Endothelial cell of umbilical vein (primary cell): ENCODE data around the gene KARS1. TPM values are rescaled to one million over a fixed set of nuclear protein-coding genes. Genes with fewer than 3 reads are reported as not detected.

Experiments
- BruUV-seq: library from RNA; stranded (reverse); fragments of 400-500 nt; replicated peaks from 2 replicates; lab custom pipeline; 2021; lab: Mats Ljungman, UMichigan
- CTCF ChIA-PET: fragments of 300-600, 350-600 bp; sonication (Branson Sonifier 250); formaldehyde crosslinking; loops from one replicate; lab custom pipeline; 2021; ENCODE audit warnings: antibody characterized with exemption, inconsistent platforms; lab: Charles Lee
- POLR2A ChIA-PET: fragments of 300-600, 350-600 bp; sonication (Branson Sonifier 250); formaldehyde crosslinking; loops from one replicate; lab custom pipeline; 2021; ENCODE audit warnings: antibody characterized with exemption, inconsistent platforms; lab: Charles Lee
- DNase-seq: peaks from one replicate; pipeline ENCODE4 v3.0.0-alpha.2; 2011; ENCODE audit warnings: low read depth, low spot score
- FAIRE-seq: peaks from 2 replicates; lab custom pipeline; 2011; peaks lifted over from hg19 to GRCh38; lab: Jason Lieb, UNC
- H2AFZ ChIP-seq: 2 replicates; pipeline ENCODE4 v1.6.0; 2012; ENCODE audit warnings: low read depth, low read length, control low read depth, inconsistent platforms
- H3K27ac ChIP-seq: 2 replicates; pipeline ENCODE4 v1.5.1; 2011; ENCODE audit warnings: low read depth, mild to moderate bottlenecking, control low read depth, low read length, moderate library complexity; ENCODE audit not compliant: insufficient read depth
- H3K27me3 ChIP-seq, 2 experiments: 2 replicates each; pipeline versions ENCODE4 v1.6.0 to v1.6.1; 2011; ENCODE audit warnings: low read length in 2 of 2, mixed read lengths in 1 of 2; ENCODE audit not compliant: control insufficient read depth in 2 of 2, insufficient read depth in 2 of 2
- H3K36me3 ChIP-seq, 2 experiments: 2 replicates in 1 of 2; 3 replicates in 1 of 2; pipeline ENCODE4 v1.5.1; 2011; ENCODE audit warnings: low read length in 2 of 2, mild to moderate bottlenecking in 1 of 2, moderate library complexity in 1 of 2; ENCODE audit not compliant: control insufficient read depth in 2 of 2, insufficient read depth in 2 of 2; ENCODE audit errors: extremely low read depth in 1 of 2
- H3K4me1 ChIP-seq: 3 replicates; pipeline ENCODE4 v1.5.1; 2011; ENCODE audit warnings: mild to moderate bottlenecking, low read length; ENCODE audit not compliant: control insufficient read depth, insufficient read depth; ENCODE audit errors: extremely low read depth
- H3K4me2 ChIP-seq: 2 replicates; pipeline ENCODE4 v1.6.1; 2011; ENCODE audit warnings: low read length, control low read depth, mixed read lengths; ENCODE audit not compliant: insufficient read depth
- H3K4me3 ChIP-seq, 3 experiments: fragments of 200-600 bp in 1 of 3; sonication (generic), shearing (Covaris generic) in 1 of 3; replicated peaks in 1 of 3; 2 replicates each; pipeline ENCODE4 v1.5.1; 2011 to 2016; ENCODE audit warnings: control low read depth in 3 of 3, low read length in 3 of 3, mild to moderate bottlenecking in 2 of 3, inconsistent platforms in 1 of 3, low read depth in 1 of 3, moderate library complexity in 1 of 3; ENCODE audit not compliant: insufficient read depth in 1 of 3
- H3K79me2 ChIP-seq: 2 replicates; pipeline ENCODE4 v1.6.0; 2012; ENCODE audit warnings: low read length, inconsistent platforms; ENCODE audit not compliant: control insufficient read depth, insufficient read depth
- H3K9ac ChIP-seq: replicated peaks from 2 replicates; pipeline ENCODE3; 2011; ENCODE audit warnings: low read length, control low read depth; ENCODE audit not compliant: insufficient read depth; ENCODE audit errors: extremely low read depth
- H3K9me1 ChIP-seq: replicated peaks from 3 replicates; pipeline ENCODE4 v1.6.0; 2011; ENCODE audit warnings: mild to moderate bottlenecking, low read length; ENCODE audit not compliant: control insufficient read depth, insufficient read depth; ENCODE audit errors: extremely low read depth
- H3K9me3 ChIP-seq: replicated peaks from 2 replicates; pipeline ENCODE4 v1.5.1; 2012; ENCODE audit warnings: low read length, inconsistent platforms; ENCODE audit not compliant: control insufficient read depth, insufficient read depth
- H4K20me1 ChIP-seq: replicated peaks from 2 replicates; pipeline ENCODE3; 2011; ENCODE audit warnings: mild to moderate bottlenecking, low read length; ENCODE audit not compliant: control insufficient read depth, insufficient read depth; ENCODE audit errors: extremely low read depth
- EZH2 ChIP-seq: IDR thresholded peaks from 2 replicates; pipeline ENCODE4 v1.6.1; 2012; ENCODE audit warnings: borderline replicate concordance, low read depth, mild to moderate bottlenecking, moderate library complexity, low read length, inconsistent platforms; ENCODE audit not compliant: severe bottlenecking
- FOS ChIP-seq: IDR thresholded peaks from 2 replicates; pipeline ENCODE4 v1.6.1; 2011; ENCODE audit warnings: mild to moderate bottlenecking, low read length, moderate library complexity, borderline replicate concordance; ENCODE audit not compliant: insufficient read depth
- GATA2 ChIP-seq: IDR thresholded peaks from 2 replicates; pipeline ENCODE4 v1.7.0; 2011; ENCODE audit warnings: low read depth, mild to moderate bottlenecking, moderate library complexity, mixed read lengths, low read length; ENCODE audit not compliant: insufficient read length, insufficient read depth
- JUN ChIP-seq: IDR thresholded peaks from 2 replicates; pipeline ENCODE4 v1.6.1; 2011; ENCODE audit warnings: borderline replicate concordance, low read depth; ENCODE audit not compliant: insufficient read length, insufficient read depth
- MYC ChIP-seq: IDR thresholded peaks from one replicate; pipeline ENCODE4 v1.6.1; 2011; ENCODE audit warnings: mild to moderate bottlenecking, low read depth, low read length
- POLR2A ChIP-seq: IDR thresholded peaks from 2 replicates; pipeline ENCODE4 v1.6.1; 2012; ENCODE audit warnings: low read depth, mild to moderate bottlenecking, control low read depth, low read length
- POLR2AphosphoS5 ChIP-seq: IDR thresholded peaks from 2 replicates; pipeline ENCODE4 v1.6.1; 2012; ENCODE audit warnings: low read depth, mild to moderate bottlenecking, control low read depth, low read length, moderate library complexity; ENCODE audit not compliant: insufficient read depth
- dilution Hi-C: fragments of 300-500 bp; cut with MboI; formaldehyde crosslinking; loops from one replicate; pipeline ENCODE4 v1.15.0; 2019; ENCODE audit warnings: low sequenced_read_pairs; ENCODE audit not compliant: extremely low pct_ligation_motif_present
- intact Hi-C: fragments of 100-400 bp; cut with micrococcal nuclease; formaldehyde crosslinking; loops from one replicate; pipeline ENCODE4 v1.10.0; 2022
- polyA plus RNA-seq, 4 experiments: library from polyadenylated mRNA; depleted of rRNA in 3 of 4; stranded (reverse) in 3 of 4; unstranded in 1 of 4; fragments of >200 nt; gene quantifications; 2 replicates each; pipeline versions ENCODE4 v1.2.1 to v1.2.3, GENCODE V29; 2011 to 2012; ENCODE audit warnings: missing spikeins in 1 of 4
- total RNA-seq: library from RNA; stranded (reverse); gene quantifications from 2 replicates; pipeline ENCODE4 v1.2.3, GENCODE V29; 2021
- TF ChIP-seq, protein P1 (sequence below): IDR thresholded peaks from 2 replicates; pipeline ENCODE4 v1.6.1; 2011; ENCODE audit not compliant: insufficient read depth, insufficient read length
- TF ChIP-seq, protein P2 (sequence below), 2 donors: IDR thresholded peaks; 1 replicate in 1 of 2; 2 replicates in 1 of 2; pipeline ENCODE4 v1.5.1; 2011; ENCODE audit warnings: low read length in 2 of 2, mild to moderate bottlenecking in 2 of 2, moderate library complexity in 2 of 2, control low read depth in 1 of 2, inconsistent platforms in 1 of 2, low read depth in 1 of 2; ENCODE audit not compliant: insufficient read depth in 1 of 2; ENCODE audit errors: extremely low read depth in 1 of 2

Gene KARS1
- total and polyA plus RNA-seq, 2 donors (not counting 3 experiments of a cell fraction or from before 2014, with no cell fraction given): 83.3 to 146 TPM

GRCh38 chr16:75647112-75647491 is 363 bp downstream of the KARS1 start:
- POLR2A ChIA-PET: interaction anchor here (0.7 to 1.5 kb wide), 5 partner anchors 19 to 183 kb away, joined by 3 to 12 read pairs (median 4); partner anchors contain the start of gene ADAT1

More at GRCh38 chr16:75647112-75647491, 363 bp downstream of the KARS1 start:
- TSS peak; percentile 60 for BruUV-seq
- CTCF ChIA-PET: interaction anchor here (0.6 to 1.3 kb wide), 7 partner anchors 15 to 1525 kb away, joined by 3 to 8 read pairs (median 3); partner anchors contain the start of gene ADAT1
- peak overlapping the region; percentile 97 for H3K4me2 ChIP-seq
- H2AFZ ChIP-seq: peak overlapping the region; percentile 93
- TF ChIP-seq MYC: no peak
- TF ChIP-seq, protein P1, sequence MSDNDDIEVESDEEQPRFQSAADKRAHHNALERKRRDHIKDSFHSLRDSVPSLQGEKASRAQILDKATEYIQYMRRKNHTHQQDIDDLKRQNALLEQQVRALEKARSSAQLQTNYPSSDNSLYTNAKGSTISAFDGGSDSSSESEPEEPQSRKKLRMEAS: no peak
- TF ChIP-seq GATA2: no peak
- no peak for TF ChIP-seq POLR2AphosphoS5
- no peak for TF ChIP-seq FOS
- TF ChIP-seq EZH2: no peak
- TF ChIP-seq, protein P2, sequence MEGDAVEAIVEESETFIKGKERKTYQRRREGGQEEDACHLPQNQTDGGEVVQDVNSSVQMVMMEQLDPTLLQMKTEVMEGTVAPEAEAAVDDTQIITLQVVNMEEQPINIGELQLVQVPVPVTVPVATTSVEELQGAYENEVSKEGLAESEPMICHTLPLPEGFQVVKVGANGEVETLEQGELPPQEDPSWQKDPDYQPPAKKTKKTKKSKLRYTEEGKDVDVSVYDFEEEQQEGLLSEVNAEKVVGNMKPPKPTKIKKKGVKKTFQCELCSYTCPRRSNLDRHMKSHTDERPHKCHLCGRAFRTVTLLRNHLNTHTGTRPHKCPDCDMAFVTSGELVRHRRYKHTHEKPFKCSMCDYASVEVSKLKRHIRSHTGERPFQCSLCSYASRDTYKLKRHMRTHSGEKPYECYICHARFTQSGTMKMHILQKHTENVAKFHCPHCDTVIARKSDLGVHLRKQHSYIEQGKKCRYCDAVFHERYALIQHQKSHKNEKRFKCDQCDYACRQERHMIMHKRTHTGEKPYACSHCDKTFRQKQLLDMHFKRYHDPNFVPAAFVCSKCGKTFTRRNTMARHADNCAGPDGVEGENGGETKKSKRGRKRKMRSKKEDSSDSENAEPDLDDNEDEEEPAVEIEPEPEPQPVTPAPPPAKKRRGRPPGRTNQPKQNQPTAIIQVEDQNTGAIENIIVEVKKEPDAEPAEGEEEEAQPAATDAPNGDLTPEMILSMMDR (IDR thresholded peaks at IDR 0.05; ENCODE audit: extremely low read depth in 1 of 2, insufficient read depth in 1 of 2, low read depth in 1 of 2, low read length in 2 of 2): no peak
- TF ChIP-seq JUN: no peak
- TF ChIP-seq POLR2A: no peak
- H3K9ac ChIP-seq: peak overlapping the region; percentile 94
- H3K9me3 ChIP-seq: no peaks in the 10 kb centered on the region
- peaks cover 4% of the 10 kb centered on the region for H4K20me1 ChIP-seq
- H3K4me1 ChIP-seq: peaks cover 32% of the 10 kb centered on the region
- dilution Hi-C loops (no loop called here), intact Hi-C loops (loop anchor here (1.0 to 5.0 kb wide), 6 partner anchors 19 to 1525 kb away; partner anchors contain the start of genes ADAT1, GABARAPL2 and TMEM170A)
- FAIRE-seq: no peak
- H3K9me1 ChIP-seq: no peaks in the 10 kb centered on the region
- H3K27me3 ChIP-seq: no peaks in the 10 kb centered on the region
- H3K27ac ChIP-seq: peak overlapping the region; percentile 53
- H3K4me3 ChIP-seq: peak overlapping the region; percentile 95 to 98 (median 98)
- H3K79me2 ChIP-seq: peaks cover 89% of the 10 kb centered on the region
- peaks cover 0 to 3% of the 10 kb centered on the region in 2 experiments for H3K36me3 ChIP-seq
- DNase-seq: no peak
